GM18861 (cell line): Measurements from ENCODE around the gene LMOD1.
"Not testable (repeated sequence)": the region's sequence is repeated elsewhere in the genome, so short reads cannot be mapped to it uniquely, and the experiment has no call there.

Experiments used
- ATAC-seq: cut with Tn5 transposase; IDR thresholded peaks from one replicate; pipeline ENCODE4 v1.9.1; 2021; ENCODE audit not compliant: unreplicated experiment

LMOD1 gene

GRCh38 chr1:201917362-201918033 lies 28.9 kb downstream of the LMOD1 start:
- ATAC-seq: no peak

- ATAC-seq: no peak
These were observed 29.6 kb downstream of the LMOD1 start for GRCh38 chr1:201916649-201917249.

DNA sequence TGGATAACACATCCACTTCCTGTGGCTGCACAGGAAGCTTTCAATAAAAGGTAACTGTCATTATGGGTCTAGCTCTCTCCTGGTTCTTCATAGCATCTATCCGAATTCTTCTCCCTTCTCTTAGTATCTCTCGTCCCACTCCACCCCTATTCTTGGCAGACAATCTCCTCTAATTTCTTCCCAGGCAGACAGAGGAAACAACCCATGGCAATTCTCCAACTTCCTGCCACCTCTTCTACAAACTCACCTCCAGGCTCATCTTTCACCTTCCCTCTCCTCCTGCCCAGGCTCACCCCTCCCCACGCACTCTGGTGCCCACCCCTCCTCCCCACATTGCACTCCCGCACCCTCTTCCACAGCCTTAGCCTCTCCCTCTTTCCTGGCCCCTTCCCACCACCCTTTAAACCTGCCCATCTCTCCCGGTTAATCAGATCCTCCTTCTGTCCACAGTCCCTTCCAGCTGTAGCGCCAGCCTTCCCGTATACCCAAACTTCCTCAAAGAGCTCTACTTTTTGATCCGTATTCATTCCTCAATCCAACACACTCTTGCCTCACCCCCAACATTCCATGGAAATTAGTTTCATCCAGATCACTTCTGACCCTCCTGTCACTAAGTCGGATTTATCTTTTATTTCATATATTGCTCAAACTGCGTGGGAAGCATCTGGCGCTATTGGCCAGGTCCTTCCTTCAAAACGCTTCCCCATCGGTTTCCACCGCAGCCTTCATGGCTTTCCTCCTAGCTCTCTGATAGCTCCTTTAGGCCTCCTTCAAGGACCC lies 31.7 kb downstream of the LMOD1 start:
- no peak for ATAC-seq

- no peak for ATAC-seq
These were observed 33.5 kb downstream of the LMOD1 start for GRCh38 chr1:201912832-201913231.

DNA sequence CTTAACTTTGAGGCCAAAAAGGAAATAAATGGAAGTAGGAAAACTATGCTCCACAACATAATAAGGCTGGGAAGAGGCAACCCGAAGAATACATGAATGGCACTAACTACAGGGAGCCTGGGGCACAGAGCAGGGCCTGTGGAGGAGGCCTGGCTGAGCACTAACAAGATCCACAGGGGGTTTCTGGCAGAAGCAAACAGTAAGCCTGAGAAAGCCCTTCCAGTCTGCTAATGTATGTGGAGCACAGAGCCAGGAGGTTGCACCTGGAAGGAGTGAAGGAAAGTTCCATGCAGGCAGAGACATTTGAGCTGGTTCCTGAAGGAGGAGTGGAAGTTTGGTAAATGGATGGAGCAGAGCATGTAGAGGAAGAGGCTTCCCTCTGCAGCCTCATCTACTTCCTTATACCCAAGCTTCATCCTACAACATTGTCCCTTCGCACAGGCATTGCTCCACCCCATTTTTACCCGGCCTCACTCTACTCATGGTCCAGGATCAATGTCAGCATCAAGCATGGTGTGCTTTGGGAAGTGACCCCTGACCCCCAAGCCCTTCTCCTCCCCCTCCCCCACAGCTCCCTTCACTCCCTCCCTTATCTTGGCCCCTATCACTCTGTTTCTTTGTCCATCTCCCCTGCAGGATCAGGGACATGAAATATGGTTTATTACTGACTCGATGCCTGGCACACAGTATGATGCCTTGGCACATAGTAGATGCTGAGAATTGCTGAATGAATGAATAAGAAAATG lies 34.3 kb downstream of the LMOD1 start:
- ATAC-seq: no peak

GRCh38 chr1:201907621-201908020 lies 38.7 kb downstream of the LMOD1 start:
- no peak for ATAC-seq

- ATAC-seq: no peak
These were observed 40.0 kb downstream of the LMOD1 start for GRCh38 chr1:201906336-201906735.

DNA sequence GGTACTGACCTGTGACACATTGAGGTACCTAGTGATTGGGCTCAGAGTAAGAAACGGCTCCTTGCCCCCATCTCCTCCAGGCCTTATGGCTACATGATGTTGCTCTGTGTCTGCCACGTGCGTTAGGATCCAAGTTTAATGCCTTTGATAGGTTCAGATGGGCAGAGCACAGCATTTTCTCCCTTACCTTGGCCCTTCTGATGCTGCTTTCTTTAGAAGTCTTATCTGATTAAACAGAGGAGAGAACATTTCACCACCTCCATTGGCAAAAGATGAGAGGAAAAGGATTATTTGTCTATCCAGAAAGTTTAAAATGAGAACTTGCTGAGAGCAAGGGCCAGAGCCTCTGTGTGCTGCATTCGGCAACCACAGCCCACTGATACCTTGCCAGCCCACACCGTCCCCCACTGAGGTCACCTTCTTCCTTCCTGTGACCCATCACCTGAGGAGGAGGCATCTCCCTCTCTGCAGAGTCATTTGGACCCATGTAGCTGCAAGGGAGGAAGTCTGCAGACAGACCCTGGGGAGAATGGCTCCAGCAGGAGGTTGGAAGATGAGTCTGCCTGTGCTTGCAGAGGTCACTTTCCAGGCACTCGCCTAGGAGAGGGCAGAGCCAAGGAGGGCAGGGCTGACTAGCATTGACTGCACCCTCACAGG lies 41.0 kb downstream of the LMOD1 start:
- ATAC-seq: no peak

- ATAC-seq: no peak
These were observed 41.8 kb downstream of the LMOD1 start for GRCh38 chr1:201904579-201904978.

GRCh38 chr1:201903135-201903534 lies 43.2 kb downstream of the LMOD1 start:
- no peak for ATAC-seq

DNA sequence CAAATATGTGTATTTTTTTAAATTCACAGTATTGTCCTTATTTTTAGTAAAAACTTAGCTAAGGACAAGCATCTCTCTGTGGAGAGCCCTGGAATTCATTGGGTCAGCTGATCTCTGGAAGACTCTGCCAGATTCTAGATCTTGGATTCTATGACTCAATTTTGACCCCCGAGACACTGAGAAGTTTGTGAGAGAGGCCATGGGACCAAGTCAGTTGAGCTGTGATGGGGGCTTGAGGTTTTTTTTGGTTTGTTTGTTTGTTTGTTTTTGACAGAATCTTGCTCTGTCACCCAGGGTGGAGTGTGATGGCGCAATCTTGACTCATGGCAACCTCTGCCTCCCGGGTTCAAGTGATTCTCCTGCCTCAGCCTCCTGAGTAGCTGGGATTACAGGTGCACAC lies 44.1 kb downstream of the LMOD1 start:
- no peak for ATAC-seq

DNA sequence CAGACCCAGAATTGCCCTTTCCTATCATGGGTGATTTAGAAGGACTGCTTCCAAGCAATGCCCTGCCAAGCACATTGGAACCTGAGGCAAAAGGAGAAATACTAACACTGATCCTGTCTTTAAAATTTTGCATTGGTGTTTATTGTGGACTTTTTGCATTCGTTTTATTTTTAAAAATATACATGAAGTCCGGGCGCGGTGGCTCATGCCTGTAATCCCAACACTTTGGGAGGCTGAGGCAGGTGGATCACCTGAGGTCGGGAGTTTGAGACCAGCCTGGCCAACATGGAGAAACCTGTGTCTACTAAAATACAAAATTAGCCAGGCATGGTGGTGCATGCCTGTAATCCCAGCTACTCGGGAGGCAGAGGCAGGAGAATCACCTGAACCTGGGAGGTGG lies 45.3 kb downstream of the LMOD1 start:
- ATAC-seq: not testable (repeated sequence)

DNA sequence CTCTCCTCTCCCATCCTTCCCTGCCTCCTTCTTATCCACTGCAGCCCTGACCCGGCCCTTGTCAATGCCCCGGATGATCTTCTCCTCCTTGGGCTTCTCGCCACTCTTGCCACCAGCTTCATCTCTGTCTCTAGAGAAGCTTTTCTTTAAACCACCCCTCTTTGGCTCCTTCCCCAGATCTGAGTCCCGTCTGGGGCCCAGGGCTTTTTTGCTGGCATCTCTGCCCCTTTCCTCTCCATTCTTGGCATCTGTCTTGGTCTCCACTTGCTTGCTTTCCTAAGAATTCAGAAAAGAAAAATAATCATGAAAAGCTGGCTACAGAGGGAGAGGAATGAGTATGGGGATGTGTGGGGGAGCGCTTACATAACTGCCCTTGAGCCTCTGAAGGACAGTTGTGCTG lies 45.9 kb downstream of the LMOD1 start:
- no peak for ATAC-seq

GRCh38 chr1:201899683-201900429 lies 46.5 kb downstream of the LMOD1 start:
- ATAC-seq: no peak

GRCh38 chr1:201898992-201899391 lies 47.4 kb downstream of the LMOD1 start:
- ATAC-seq: no peak

- ATAC-seq: no peak
These were observed 48.0 kb downstream of the LMOD1 start for GRCh38 chr1:201898240-201898894.

GRCh38 chr1:201896951-201897391 lies 49.4 kb downstream of the LMOD1 start:
- ATAC-seq: no peak

GRCh38 chr1:201895913-201896807 lies 50.2 kb downstream of the LMOD1 start:
- peak; percentile 76 for ATAC-seq
